HG03460 (cell line): ENCODE results near the gene IRS2.

ENCODE experiments used
- ATAC-seq: cut with Tn5 transposase; IDR thresholded peaks from one replicate; pipeline ENCODE4 v1.9.1; 2021; ENCODE audit not compliant: unreplicated experiment

IRS2 gene

GRCh38 chr13:109756778-109757177 is 29.6 kb downstream of the IRS2 start:
- ATAC-seq, result no peak

GRCh38 chr13:109755997-109756396 is 30.4 kb downstream of the IRS2 start:
- ATAC-seq, result no peak

GRCh38 chr13:109755551-109755950 is 30.8 kb downstream of the IRS2 start:
- ATAC-seq, result no peak

GRCh38 chr13:109751477-109751876 is 34.9 kb downstream of the IRS2 start:
- no peak for ATAC-seq

- ATAC-seq, result no peak
Measured at GRCh38 chr13:109750221-109750775, 36.1 kb downstream of the IRS2 start.

GRCh38 chr13:109749365-109749764 is 37.0 kb downstream of the IRS2 start:
- no peak for ATAC-seq

GRCh38 chr13:109748677-109749076 is 37.7 kb downstream of the IRS2 start:
- no peak for ATAC-seq

GRCh38 chr13:109747524-109747923 is 38.9 kb downstream of the IRS2 start:
- ATAC-seq, result no peak

GRCh38 chr13:109746364-109746763 is 40.0 kb downstream of the IRS2 start:
- no peak for ATAC-seq

- ATAC-seq, result no peak
Measured at GRCh38 chr13:109745702-109746101, 40.7 kb downstream of the IRS2 start.

GRCh38 chr13:109745060-109745459 is 41.3 kb downstream of the IRS2 start:
- ATAC-seq, result no peak

GRCh38 chr13:109744512-109745051 is 41.8 kb downstream of the IRS2 start:
- no peak for ATAC-seq

- ATAC-seq, result peak; percentile 81
Measured at GRCh38 chr13:109743706-109744453, 42.5 kb downstream of the IRS2 start.

- ATAC-seq, result no peak
Measured at GRCh38 chr13:109741966-109742365, 44.4 kb downstream of the IRS2 start.

GRCh38 chr13:109740721-109741120 is 45.7 kb downstream of the IRS2 start:
- no peak for ATAC-seq

- no peak for ATAC-seq
Measured at GRCh38 chr13:109740121-109740520, 46.3 kb downstream of the IRS2 start.

- ATAC-seq, result no peak
Measured at GRCh38 chr13:109738298-109738746, 48.1 kb downstream of the IRS2 start.

GRCh38 chr13:109737606-109738005 is 48.8 kb downstream of the IRS2 start:
- ATAC-seq, result no peak

GRCh38 chr13:109737046-109737573 is 49.3 kb downstream of the IRS2 start:
- ATAC-seq, result no peak

- no peak for ATAC-seq
Measured at GRCh38 chr13:109735436-109735966, 50.9 kb downstream of the IRS2 start.

GRCh38 chr13:109734002-109734785 is 52.2 kb downstream of the IRS2 start:
- ATAC-seq, result no peak
